Fibroblast of lung (primary cell): ENCODE measurements around the gene CAPN14.

Experiments
- CTCF ChIP-seq, 2 donors: IDR thresholded peaks in 1 of 2; conservative IDR thresholded peaks in 1 of 2; 1 replicate in 1 of 2; 2 replicates in 1 of 2; pipeline ENCODE4 v1.5.1; 2011 to 2012; ENCODE audit warnings: low read length in 2 of 2, control low read depth in 1 of 2, inconsistent platforms in 1 of 2, low read depth in 1 of 2, mild to moderate bottlenecking in 1 of 2
- EZH2 ChIP-seq: IDR thresholded peaks from 2 replicates; pipeline ENCODE4 v1.5.1; 2012; ENCODE audit warnings: low read length, control low read depth, mild to moderate bottlenecking; ENCODE audit errors: missing control alignments

GRCh38 chr2:31208240-31208639 lies 9.1 kb downstream of the CAPN14 start:
- no peak for TF ChIP-seq CTCF (conservative IDR thresholded peaks at IDR 0.05 in 1 of 2, IDR thresholded peaks at IDR 0.05 in 1 of 2; ENCODE audit: low read depth in 1 of 2, low read length in 2 of 2)
- TF ChIP-seq EZH2, result no peak
